H9 (cell line): Measurements from ENCODE around the gene MMP14. TPM values are rescaled to one million over a fixed set of nuclear protein-coding genes. Genes with fewer than 3 reads are reported as not detected.

Experiments
- DNase-seq: peaks from one replicate; pipeline ENCODE4 v3.0.0-alpha.2; 2017
- H2AFZ ChIP-seq: one replicate; pipeline ENCODE4 v1.6.1; 2013; ENCODE audit warnings: mild to moderate bottlenecking, low read length, control low read depth, moderate library complexity
- H2AK5ac ChIP-seq: 2 replicates; pipeline ENCODE4 v1.6.1; 2013; ENCODE audit warnings: low read length, control low read depth, mixed read lengths; ENCODE audit not compliant: insufficient read length
- H2BK120ac ChIP-seq: one replicate; pipeline ENCODE4 v1.6.1; 2013; ENCODE audit warnings: low read depth, mild to moderate bottlenecking, low read length, control low read depth, inconsistent platforms; ENCODE audit not compliant: poor library complexity, severe bottlenecking
- H2BK12ac ChIP-seq: 2 replicates; pipeline ENCODE4 v1.6.1; 2013; ENCODE audit warnings: low read length, control low read depth, mixed read lengths, low read depth; ENCODE audit not compliant: insufficient read length
- H2BK15ac ChIP-seq: 2 replicates; pipeline ENCODE4 v1.6.1; 2013; ENCODE audit warnings: low read depth, low read length, control low read depth
- H2BK20ac ChIP-seq: one replicate; pipeline ENCODE4 v1.6.1; 2013; ENCODE audit warnings: low read depth, mild to moderate bottlenecking, low read length, control low read depth, inconsistent platforms; ENCODE audit not compliant: poor library complexity, severe bottlenecking
- H2BK5ac ChIP-seq: 2 replicates; pipeline ENCODE4 v1.6.1; 2013; ENCODE audit warnings: low read length, control low read depth, mixed read lengths; ENCODE audit not compliant: insufficient read length
- H3K14ac ChIP-seq: 2 replicates; pipeline ENCODE4 v1.6.1; 2013; ENCODE audit warnings: low read length, control low read depth; ENCODE audit not compliant: insufficient read depth
- H3K18ac ChIP-seq: 2 replicates; pipeline ENCODE4 v1.6.1; 2013; ENCODE audit warnings: low read depth, mild to moderate bottlenecking, mixed read lengths, low read length, control low read depth; ENCODE audit not compliant: insufficient read length
- H3K23ac ChIP-seq: 2 replicates; pipeline ENCODE4 v1.6.1; 2013; ENCODE audit warnings: low read length, control low read depth, mixed read lengths, low read depth; ENCODE audit not compliant: insufficient read length
- H3K23me2 ChIP-seq: 2 replicates; pipeline ENCODE4 v1.6.1; 2013; ENCODE audit warnings: low read depth, mild to moderate bottlenecking, mixed read lengths, low read length, control low read depth; ENCODE audit not compliant: insufficient read length, poor library complexity, severe bottlenecking
- H3K27ac ChIP-seq: 2 replicates; pipeline ENCODE4 v1.5.1; 2013; ENCODE audit warnings: low read length, control low read depth, mixed read lengths, low read depth; ENCODE audit not compliant: insufficient read length
- H3K27me3 ChIP-seq: 2 replicates; pipeline ENCODE4 v1.6.1; 2013; ENCODE audit warnings: low read length, control low read depth, inconsistent platforms; ENCODE audit not compliant: insufficient read depth
- H3K4ac ChIP-seq: 2 replicates; pipeline ENCODE4 v1.6.1; 2013; ENCODE audit warnings: low read depth, mild to moderate bottlenecking, control low read depth, inconsistent platforms, low read length, moderate library complexity
- H3K4me1 ChIP-seq: 2 replicates; pipeline ENCODE4 v1.6.1; 2013; ENCODE audit warnings: low read length, control low read depth, inconsistent platforms; ENCODE audit not compliant: insufficient read depth
- H3K4me2 ChIP-seq: 2 replicates; pipeline ENCODE4 v1.6.1; 2013; ENCODE audit warnings: low read length, control low read depth, mixed read lengths; ENCODE audit not compliant: insufficient read length, insufficient read depth
- H3K56ac ChIP-seq: 2 replicates; pipeline ENCODE4 v1.6.1; 2013; ENCODE audit warnings: low read depth, mild to moderate bottlenecking, mixed read lengths, low read length, control low read depth; ENCODE audit not compliant: insufficient read length
- H3K79me1 ChIP-seq: 2 replicates; pipeline ENCODE4 v1.6.1; 2013; ENCODE audit warnings: low read depth, mild to moderate bottlenecking, moderate library complexity, low read length, control low read depth, inconsistent platforms; ENCODE audit not compliant: insufficient read depth, poor library complexity, severe bottlenecking
- H3K79me2 ChIP-seq: 2 replicates; pipeline ENCODE4 v1.6.1; 2013; ENCODE audit warnings: low read length, control low read depth, inconsistent platforms; ENCODE audit not compliant: insufficient read depth
- H3K9ac ChIP-seq: 2 replicates; pipeline ENCODE4 v1.6.1; 2013; ENCODE audit warnings: low read length, control low read depth, mixed read lengths; ENCODE audit not compliant: insufficient read length; ENCODE audit errors: extremely low read depth
- H3K9me3 ChIP-seq: one replicate; pipeline ENCODE4 v1.6.1; 2013; ENCODE audit warnings: low read depth, low read length, inconsistent platforms; ENCODE audit not compliant: control insufficient read depth
- H3T11ph ChIP-seq: one replicate; pipeline ENCODE4 v1.6.1; 2013; ENCODE audit warnings: mild to moderate bottlenecking, low read length, control low read depth, inconsistent platforms
- H4K20me1 ChIP-seq: one replicate; pipeline ENCODE4 v1.6.1; 2013; ENCODE audit not compliant: control insufficient read depth, insufficient read length, insufficient read depth
- H4K5ac ChIP-seq: 2 replicates; pipeline ENCODE4 v1.6.1; 2013; ENCODE audit warnings: low read depth, mild to moderate bottlenecking, mixed read lengths, low read length, control low read depth; ENCODE audit not compliant: insufficient read length
- H4K8ac ChIP-seq: replicated peaks from 2 replicates; pipeline ENCODE4 v1.6.1; 2013; ENCODE audit warnings: low read length, control low read depth, mixed read lengths, low read depth; ENCODE audit not compliant: insufficient read length
- H4K91ac ChIP-seq: 2 replicates; pipeline ENCODE4 v1.6.1; 2013; ENCODE audit warnings: low read depth, mild to moderate bottlenecking, moderate library complexity, mixed read lengths, low read length, control low read depth; ENCODE audit not compliant: insufficient read length
- H3K27ac Mint-ChIP-seq, 3 experiments: 2 replicates in 2 of 3; 3 replicates in 1 of 3; pipeline ENCODE4 v1.8.0; 2020 to 2021; ENCODE audit warnings: mixed read lengths in 3 of 3, mild to moderate bottlenecking in 1 of 3, moderate library complexity in 1 of 3
- H3K27me3 Mint-ChIP-seq: 2 replicates; pipeline ENCODE4 v1.8.0; 2021; ENCODE audit warnings: low read depth, mild to moderate bottlenecking, moderate library complexity, mixed read lengths
- H3K36me3 Mint-ChIP-seq, 3 experiments: 2 replicates in 2 of 3; 3 replicates in 1 of 3; pipeline ENCODE4 v1.8.0; 2020 to 2021; ENCODE audit warnings: low read depth in 3 of 3, mixed read lengths in 3 of 3; ENCODE audit not compliant: insufficient read depth in 1 of 3
- H3K4me1 Mint-ChIP-seq, 2 experiments: 2 replicates each; pipeline ENCODE4 v1.8.0; 2020; ENCODE audit warnings: mixed read lengths in 2 of 2
- H3K4me3 Mint-ChIP-seq, 2 experiments: 2 replicates in 1 of 2; 3 replicates in 1 of 2; pipeline ENCODE4 v1.8.0; 2020 to 2021; ENCODE audit warnings: mild to moderate bottlenecking in 2 of 2, mixed read lengths in 2 of 2, moderate library complexity in 1 of 2
- H3K9me3 Mint-ChIP-seq, 2 experiments: 2 replicates in 1 of 2; 3 replicates in 1 of 2; pipeline ENCODE4 v1.8.0; 2020; ENCODE audit warnings: mild to moderate bottlenecking in 2 of 2, mixed read lengths in 2 of 2, moderate library complexity in 1 of 2
- CTCF ChIP-seq: fragments of 200-600 bp; sonication (generic); conservative IDR thresholded peaks from 3 replicates; pipeline ENCODE4 v1.8.0; 2021; ENCODE audit warnings: antibody characterized with exemption, mild to moderate bottlenecking
- WGBS: extraction: QIAGEN DNeasy Blood & Tissue Kit; methylation state at CpG from one replicate; pipeline ENCODE4 v1.1.7; 2013; ENCODE audit warnings: missing lambda C conversion rate, low lambda C conversion rate, mixed read lengths; ENCODE audit not compliant: insufficient read length; ENCODE audit errors: extremely low coverage; 5-methylcytosine and 5-hydroxymethylcytosine counted together
- total RNA-seq: library from RNA; stranded (reverse); gene quantifications from 2 replicates; pipeline ENCODE4 v1.2.1, GENCODE V29; 2021

MMP14 gene
- total RNA-seq, 1 experiment from 2014 or later = 56.5 TPM

GRCh38 chr14:22866874-22867273 lies 30.5 kb downstream of the MMP14 start:
- H3T11ph ChIP-seq = no peak overlapping the region
- H3K18ac ChIP-seq = no peak overlapping the region
- no peak overlapping the region for H2BK120ac ChIP-seq
- H2BK15ac ChIP-seq = no peak overlapping the region
- H3K79me1 ChIP-seq = no peaks in the 10 kb centered on the region
- Mint-ChIP-seq H3K27ac (no peak overlapping the region), H3K4me1 (peaks cover 10 to 16% of the 10 kb centered on the region in 2 experiments), H3K9me3 (no peaks in the 10 kb centered on the region), H3K36me3 (no peaks in the 10 kb centered on the region; a peak in 2 of 7 replicates), H3K27me3 (no peaks in the 10 kb centered on the region), H3K4me3 (no peak overlapping the region)
- H3K4ac ChIP-seq = no peak overlapping the region
- no peak overlapping the region for H2BK5ac ChIP-seq
- H3K14ac ChIP-seq = no peak overlapping the region
- no peak overlapping the region for H4K91ac ChIP-seq
- no peaks in the 10 kb centered on the region for H3K23me2 ChIP-seq
- no peak overlapping the region for H4K8ac ChIP-seq
- no peak for DNase-seq
- no peaks in the 10 kb centered on the region for H3K4me1 ChIP-seq
- no peaks in the 10 kb centered on the region for H3K9me3 ChIP-seq
- no peak overlapping the region for H3K4me2 ChIP-seq
- no CpG with 5 or more reads among the region's 5 CpGs for WGBS
- no peaks in the 10 kb centered on the region for H3K27me3 ChIP-seq
- H2AK5ac ChIP-seq = no peak overlapping the region
- H2AFZ ChIP-seq = no peak overlapping the region
- H2BK12ac ChIP-seq = no peak overlapping the region
- no peaks in the 10 kb centered on the region for H4K20me1 ChIP-seq
- no peak overlapping the region for H3K56ac ChIP-seq
- no peaks in the 10 kb centered on the region for H3K79me2 ChIP-seq
- H3K27ac ChIP-seq = no peak overlapping the region
- no peak overlapping the region for H3K23ac ChIP-seq
- no peak overlapping the region for H3K9ac ChIP-seq
- TF ChIP-seq CTCF = no peak
- no peak overlapping the region for H2BK20ac ChIP-seq
- no peak overlapping the region for H4K5ac ChIP-seq
